ENCODE results near the gene L1CAM. TPM values are rescaled to one million over a fixed set of nuclear protein-coding genes. Genes with fewer than 3 reads are reported as not detected.
A peak's percentile ranks its signal among the peaks of the same experiment; 100 is the strongest.

Gene L1CAM
- total and polyA plus RNA-seq, 2 of the 8 experiments (the other 6 are each of a cell fraction or from before 2014, with no cell fraction given), result 11.0 to 43.0 TPM

GRCh38 chrX:153812220-153812619 lies 73.8 kb downstream of the L1CAM start:
- ChIA-PET POLR2A (ENCODE audit: partially characterized antibody) (interaction anchor here (0.6 to 1.0 kb wide), 2 partner anchors 46 to 115 kb away, joined by 3 read pairs; no protein-coding TSS in a partner anchor), CTCF (ENCODE audit: partially characterized antibody) (interaction anchor here (1.0 kb wide), 1 partner anchor 42 kb away, joined by 3 read pairs; no protein-coding TSS in a partner anchor)
- Histone ChIP-seq H3K23ac (ENCODE audit: insufficient read length) (no peak overlapping the region), H3K4me3 (ENCODE audit: extremely low read depth in 1 of 4, insufficient read depth in 2 of 4, low read depth in 3 of 4, low read length in 4 of 4) (no peak overlapping the region), H2BK20ac (ENCODE audit: low read length) (no peak overlapping the region), H3K4me1 (replicated peaks in 1 of 4; ENCODE audit: control insufficient read depth in 3 of 4, insufficient read depth in 4 of 4, low read length in 3 of 4) (peaks cover 0 to 17% (median 7%) of the 10 kb centered on the region in 4 experiments; a peak in 4 of 7 replicates), H2BK12ac (ENCODE audit: low read depth, low read length) (no peak overlapping the region), H3K27ac (ENCODE audit: low read depth, low read length) (no peak overlapping the region), H3K27me3 (replicated peaks in 1 of 4; ENCODE audit: control insufficient read depth in 3 of 4, extremely low read depth in 1 of 4, insufficient read depth in 3 of 4, low read length in 3 of 4) (no peaks in the 10 kb centered on the region), H3K4ac (replicated peaks; ENCODE audit: insufficient read length, low read depth, low read length) (no peak overlapping the region), H3K9me3 (ENCODE audit: insufficient read depth in 2 of 2, low read depth in 1 of 2, low read length in 1 of 2) (no peaks in the 10 kb centered on the region), H4K8ac (ENCODE audit: extremely low read depth, insufficient read depth, low read length) (no peak overlapping the region), H3K18ac (ENCODE audit: extremely low read depth, low read length) (no peak overlapping the region), H4K5ac (ENCODE audit: insufficient read length, low read depth, low read length) (no peak overlapping the region), H4K91ac (replicated peaks; ENCODE audit: insufficient read length, low read length) (no peak overlapping the region), H3K9ac (replicated peaks in 1 of 4; ENCODE audit: extremely low read depth in 1 of 4, low read depth in 3 of 4, low read length in 3 of 4) (no peak overlapping the region), H4K20me1 (replicated peaks in 1 of 2; ENCODE audit: control insufficient read depth in 1 of 2, insufficient read depth in 2 of 2, low read length in 2 of 2) (peaks cover 0 to 32% of the 10 kb centered on the region in 2 experiments), H3K14ac (ENCODE audit: insufficient read length) (no peak overlapping the region), H3K36me3 (ENCODE audit: control insufficient read depth in 2 of 4, insufficient read depth in 4 of 4, low read length in 3 of 4) (peaks cover 0 to 3% (median 0%) of the 10 kb centered on the region in 4 experiments; a peak in 1 of 8 replicates), H2BK120ac (replicated peaks; ENCODE audit: low read depth, low read length) (no peak overlapping the region), H2AK5ac (ENCODE audit: low read depth, low read length) (no peak overlapping the region), H3K79me1 (ENCODE audit: low read depth, low read length) (no peaks in the 10 kb centered on the region; the same call in 1 of the 2 replicates), H2BK15ac (ENCODE audit: low read length) (no peak overlapping the region), H3K4me2 (ENCODE audit: insufficient read depth in 1 of 2, low read depth in 2 of 2, low read length in 2 of 2) (no peak overlapping the region; a peak in 1 of 4 replicates), H2AFZ (ENCODE audit: low read length) (no peak overlapping the region), H2BK5ac (ENCODE audit: low read depth, low read length) (no peak overlapping the region), H3K23me2 (ENCODE audit: low read depth, low read length) (no peaks in the 10 kb centered on the region), H3K56ac (replicated peaks; ENCODE audit: insufficient read length, low read depth, low read length) (no peak overlapping the region), H3K79me2 (ENCODE audit: control insufficient read depth in 1 of 2, insufficient read depth in 2 of 2, low read length in 2 of 2) (peaks cover 8 to 83% of the 10 kb centered on the region in 2 experiments)
- WGBS, 2 experiments (ENCODE audit: extremely low coverage in 1 of 2, insufficient coverage in 1 of 2, insufficient read length in 1 of 2, insufficient replicate concordance in 2 of 2, low coverage in 1 of 2, low lambda C conversion rate in 2 of 2, missing lambda C conversion rate in 1 of 2), result 55% methylated on average over 10 of the region's 14 CpGs; no CpG with 5 or more reads in 1 of the 2 experiments
- FAIRE-seq (no peak), DNase-seq (ENCODE audit: low read depth in 1 of 2, low spot score in 2 of 2) (no peak)
- TF ChIP-seq, protein P1, sequence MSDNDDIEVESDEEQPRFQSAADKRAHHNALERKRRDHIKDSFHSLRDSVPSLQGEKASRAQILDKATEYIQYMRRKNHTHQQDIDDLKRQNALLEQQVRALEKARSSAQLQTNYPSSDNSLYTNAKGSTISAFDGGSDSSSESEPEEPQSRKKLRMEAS (IDR thresholded peaks at IDR 0.05), result no peak
- TF ChIP-seq, protein P2, sequence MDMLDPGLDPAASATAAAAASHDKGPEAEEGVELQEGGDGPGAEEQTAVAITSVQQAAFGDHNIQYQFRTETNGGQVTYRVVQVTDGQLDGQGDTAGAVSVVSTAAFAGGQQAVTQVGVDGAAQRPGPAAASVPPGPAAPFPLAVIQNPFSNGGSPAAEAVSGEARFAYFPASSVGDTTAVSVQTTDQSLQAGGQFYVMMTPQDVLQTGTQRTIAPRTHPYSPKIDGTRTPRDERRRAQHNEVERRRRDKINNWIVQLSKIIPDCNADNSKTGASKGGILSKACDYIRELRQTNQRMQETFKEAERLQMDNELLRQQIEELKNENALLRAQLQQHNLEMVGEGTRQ (IDR thresholded peaks at IDR 0.05; ENCODE audit: low read length), result no peak
- TF ChIP-seq NRF1 (IDR thresholded peaks at IDR 0.05; ENCODE audit: low read depth, low read length) (no peak), SP2 (IDR thresholded peaks at IDR 0.05; ENCODE audit: low read length) (no peak), SAP30 (IDR thresholded peaks at IDR 0.05; ENCODE audit: insufficient read depth, insufficient replicate concordance, low read length) (peak; percentile 43), SIN3A (conservative IDR thresholded peaks at IDR 0.05 in 1 of 2, IDR thresholded peaks at IDR 0.05 in 1 of 2; ENCODE audit: low read depth in 1 of 2, low read length in 2 of 2) (peak in 1 of 2 experiments; percentile 62; a peak in 2 of 4 replicates), POLR2A (IDR thresholded peaks at IDR 0.05; ENCODE audit: control extremely low read depth in 1 of 2, low read depth in 2 of 2, low read length in 2 of 2) (no peak), NANOG (IDR thresholded peaks at IDR 0.05; ENCODE audit: insufficient read depth, low read depth, low read length, poor library complexity, severe bottlenecking) (no peak), SP4 (IDR thresholded peaks at IDR 0.05; ENCODE audit: low read length) (no peak), CREB1 (IDR thresholded peaks at IDR 0.05) (no peak), TAF7 (optimal IDR thresholded peaks at IDR 0.05; ENCODE audit: borderline replicate concordance, low read depth, low read length) (no peak), KDM4A (IDR thresholded peaks at IDR 0.05; ENCODE audit: low read depth, low read length, severe bottlenecking) (no peak), TCF12 (IDR thresholded peaks at IDR 0.05; ENCODE audit: low read depth, low read length) (no peak)
